ENCODE results near the gene UBE4B. TPM values are rescaled to one million over a fixed set of nuclear protein-coding genes. Genes with fewer than 3 reads are reported as not detected.
"Not testable (repeated sequence)": the region's sequence is repeated elsewhere in the genome, so short reads cannot be mapped to it uniquely, and the experiment has no call there.

The UBE4B gene
- polyA plus RNA-seq, 1 donor from 2014 or later: 9.0 TPM

- not testable (repeated sequence) for H3K9me3 Mint-ChIP-seq, H3K27me3 Mint-ChIP-seq, H3K4me3 Mint-ChIP-seq, H3K36me3 Mint-ChIP-seq, H3K27ac Mint-ChIP-seq, H3K4me1 Mint-ChIP-seq
Measured at GRCh38 chr1:10020678-10021077, 12.1 kb upstream of the UBE4B start.

- H3K36me3 Mint-ChIP-seq, H3K4me1 Mint-ChIP-seq, H3K27me3 Mint-ChIP-seq, H3K9me3 Mint-ChIP-seq, H3K27ac Mint-ChIP-seq, H3K4me3 Mint-ChIP-seq: not testable (repeated sequence)
Measured at GRCh38 chr1:10021992-10022391, 10.8 kb upstream of the UBE4B start.

- Mint-ChIP-seq H3K27ac (no peak overlapping the region), H3K4me3 (no peak overlapping the region), H3K36me3 (no peaks in the 10 kb centered on the region), H3K27me3 (no peaks in the 10 kb centered on the region), H3K4me1 (peaks cover 4 to 6% (median 4%) of the 10 kb centered on the region in 3 donors), H3K9me3 (no peaks in the 10 kb centered on the region)
Measured at GRCh38 chr1:10022656-10023055, 10.1 kb upstream of the UBE4B start.

- H3K9me3 Mint-ChIP-seq: no peaks in the 10 kb centered on the region
- H3K27me3 Mint-ChIP-seq: no peaks in the 10 kb centered on the region
- no peaks in the 10 kb centered on the region for H3K4me1 Mint-ChIP-seq
- H3K4me3 Mint-ChIP-seq: no peak overlapping the region
- H3K27ac Mint-ChIP-seq: no peak overlapping the region
- H3K36me3 Mint-ChIP-seq: no peaks in the 10 kb centered on the region
Measured at GRCh38 chr1:10025354-10025753, 7.4 kb upstream of the UBE4B start.

- no peaks in the 10 kb centered on the region for H3K27me3 Mint-ChIP-seq
- H3K4me3 Mint-ChIP-seq: no peak overlapping the region
- no peaks in the 10 kb centered on the region for H3K9me3 Mint-ChIP-seq
- H3K36me3 Mint-ChIP-seq: no peaks in the 10 kb centered on the region
- H3K4me1 Mint-ChIP-seq: peaks cover 0 to under 1% (median 0%) of the 10 kb centered on the region in 3 donors
- no peak overlapping the region for H3K27ac Mint-ChIP-seq
Measured at GRCh38 chr1:10027027-10027426, 5.7 kb upstream of the UBE4B start.

- not testable (repeated sequence) for H3K9me3 Mint-ChIP-seq, H3K27ac Mint-ChIP-seq, H3K27me3 Mint-ChIP-seq, H3K36me3 Mint-ChIP-seq, H3K4me3 Mint-ChIP-seq
- peaks cover 10 to 15% (median 12%) of the 10 kb centered on the region in 3 donors for H3K4me1 Mint-ChIP-seq
Measured at GRCh38 chr1:10028956-10029500, 3.7 kb upstream of the UBE4B start.

- H3K36me3 Mint-ChIP-seq: peaks cover 2% of the 10 kb centered on the region
- peaks cover 17 to 23% (median 20%) of the 10 kb centered on the region in 3 donors for H3K4me1 Mint-ChIP-seq
- H3K27ac Mint-ChIP-seq: peak overlapping the region in 2 of 3 donors; percentile 23 to 63
- no peaks in the 10 kb centered on the region for H3K9me3 Mint-ChIP-seq
- no peaks in the 10 kb centered on the region for H3K27me3 Mint-ChIP-seq
- peak overlapping the region in 2 of 4 donors; percentile 24 to 37 for H3K4me3 Mint-ChIP-seq
Measured at GRCh38 chr1:10031461-10031860, 1.3 kb upstream of the UBE4B start.

- Mint-ChIP-seq H3K27me3 (no peaks in the 10 kb centered on the region), H3K9me3 (no peaks in the 10 kb centered on the region), H3K4me1 (peaks cover 17 to 23% (median 20%) of the 10 kb centered on the region in 3 donors), H3K4me3 (peak overlapping the region; percentile 95 to 99 (median 97)), H3K36me3 (peaks cover 2% of the 10 kb centered on the region), H3K27ac (peak overlapping the region; percentile 89 to 98 (median 96))
Measured at GRCh38 chr1:10033359-10033845, 644 bp downstream of the UBE4B start.

GRCh38 chr1:10042746-10043145 lies 10.0 kb downstream of the UBE4B start:
- Mint-ChIP-seq H3K27me3 (no peaks in the 10 kb centered on the region), H3K36me3 (peaks cover 7% of the 10 kb centered on the region), H3K9me3 (no peaks in the 10 kb centered on the region), H3K27ac (no peak overlapping the region), H3K4me1 (peaks cover 2 to 22% (median 22%) of the 10 kb centered on the region in 3 donors), H3K4me3 (no peak overlapping the region)

GRCh38 chr1:10045480-10046355 lies 13.0 kb downstream of the UBE4B start:
- Mint-ChIP-seq H3K4me3 (no peak overlapping the region), H3K4me1 (peaks cover 9 to 25% (median 22%) of the 10 kb centered on the region in 3 donors), H3K27me3 (no peaks in the 10 kb centered on the region), H3K9me3 (no peaks in the 10 kb centered on the region), H3K27ac (no peak overlapping the region), H3K36me3 (peaks cover 7% of the 10 kb centered on the region)

GRCh38 chr1:10046356-10047085 lies 13.8 kb downstream of the UBE4B start:
- H3K36me3 Mint-ChIP-seq: peaks cover 7% of the 10 kb centered on the region
- no peak overlapping the region for H3K4me3 Mint-ChIP-seq
- H3K27ac Mint-ChIP-seq: peak overlapping the region in 1 of 3 donors; percentile 40
- H3K9me3 Mint-ChIP-seq: no peaks in the 10 kb centered on the region
- no peaks in the 10 kb centered on the region for H3K27me3 Mint-ChIP-seq
- peaks cover 9 to 24% (median 22%) of the 10 kb centered on the region in 3 donors for H3K4me1 Mint-ChIP-seq

- no peaks in the 10 kb centered on the region for H3K9me3 Mint-ChIP-seq
- peaks cover 9 to 23% (median 18%) of the 10 kb centered on the region in 3 donors for H3K4me1 Mint-ChIP-seq
- H3K27me3 Mint-ChIP-seq: no peaks in the 10 kb centered on the region
Measured at GRCh38 chr1:10048601-10049000, 15.8 kb downstream of the UBE4B start.

GRCh38 chr1:10050611-10051010 lies 17.9 kb downstream of the UBE4B start:
- peaks cover 10 to 24% (median 15%) of the 10 kb centered on the region in 3 donors for H3K4me1 Mint-ChIP-seq
- H3K4me3 Mint-ChIP-seq: no peak overlapping the region
- no peaks in the 10 kb centered on the region for H3K36me3 Mint-ChIP-seq
- no peaks in the 10 kb centered on the region for H3K9me3 Mint-ChIP-seq
- no peaks in the 10 kb centered on the region for H3K27me3 Mint-ChIP-seq
- H3K27ac Mint-ChIP-seq: no peak overlapping the region

More at GRCh38 chr1:10048601-10049000, 15.8 kb downstream of the UBE4B start:
- Mint-ChIP-seq H3K27ac (no peak overlapping the region), H3K4me3 (no peak overlapping the region), H3K36me3 (peaks cover 4% of the 10 kb centered on the region)

GRCh38 chr1:10051656-10052055 lies 18.9 kb downstream of the UBE4B start:
- H3K27ac Mint-ChIP-seq: no peak overlapping the region
- peaks cover 8 to 24% (median 9%) of the 10 kb centered on the region in 3 donors for H3K4me1 Mint-ChIP-seq
- no peaks in the 10 kb centered on the region for H3K9me3 Mint-ChIP-seq
- H3K36me3 Mint-ChIP-seq: no peaks in the 10 kb centered on the region
- no peaks in the 10 kb centered on the region for H3K27me3 Mint-ChIP-seq
- H3K4me3 Mint-ChIP-seq: no peak overlapping the region

- Mint-ChIP-seq H3K27me3 (no peaks in the 10 kb centered on the region), H3K36me3 (no peaks in the 10 kb centered on the region), H3K27ac (no peak overlapping the region)
Measured at GRCh38 chr1:10052347-10052746, 19.6 kb downstream of the UBE4B start.

More at GRCh38 chr1:10052347-10052746, 19.6 kb downstream of the UBE4B start:
- H3K9me3 Mint-ChIP-seq: no peaks in the 10 kb centered on the region
- H3K4me3 Mint-ChIP-seq: no peak overlapping the region
- H3K4me1 Mint-ChIP-seq: peaks cover 5 to 18% (median 8%) of the 10 kb centered on the region in 3 donors
